Measurements from ENCODE around the gene CHI3L2.
"Not testable (repeated sequence)": the region's sequence is repeated elsewhere in the genome, so short reads cannot be mapped to it uniquely, and the experiment has no call there.

CHI3L2 gene

DNA sequence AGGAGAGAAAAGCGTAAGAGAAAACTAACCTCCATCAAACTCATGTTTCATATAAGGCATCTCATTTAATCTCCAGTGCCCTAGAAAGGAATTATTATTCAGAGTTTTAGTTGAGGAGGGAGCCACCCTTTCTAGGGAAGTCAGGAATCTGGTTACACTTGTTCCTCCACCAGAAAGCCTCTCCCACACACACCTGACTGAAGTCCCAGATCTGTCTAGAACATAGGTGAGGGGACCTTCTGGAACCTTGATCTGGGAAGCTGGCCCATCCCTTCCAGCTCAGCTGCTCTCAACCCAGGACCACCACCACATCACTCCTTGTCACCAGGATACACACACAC, 25.2 kb upstream of the CHI3L2 start:
- no peak for DNase-seq (ENCODE audit: low read depth in 2 of 2)

- DNase-seq (ENCODE audit: low read depth in 2 of 2), result no peak
These were observed 24.5 kb upstream of the CHI3L2 start for GRCh38 chr1:111202707-111203623.

GRCh38 chr1:111203681-111204200, 23.8 kb upstream of the CHI3L2 start:
- peak; percentile 76 to 79 for DNase-seq (ENCODE audit: low read depth in 2 of 2)

- peak; percentile 56 to 67 for DNase-seq (ENCODE audit: low read depth in 2 of 2)
These were observed 23.1 kb upstream of the CHI3L2 start for GRCh38 chr1:111204201-111204982.

DNA sequence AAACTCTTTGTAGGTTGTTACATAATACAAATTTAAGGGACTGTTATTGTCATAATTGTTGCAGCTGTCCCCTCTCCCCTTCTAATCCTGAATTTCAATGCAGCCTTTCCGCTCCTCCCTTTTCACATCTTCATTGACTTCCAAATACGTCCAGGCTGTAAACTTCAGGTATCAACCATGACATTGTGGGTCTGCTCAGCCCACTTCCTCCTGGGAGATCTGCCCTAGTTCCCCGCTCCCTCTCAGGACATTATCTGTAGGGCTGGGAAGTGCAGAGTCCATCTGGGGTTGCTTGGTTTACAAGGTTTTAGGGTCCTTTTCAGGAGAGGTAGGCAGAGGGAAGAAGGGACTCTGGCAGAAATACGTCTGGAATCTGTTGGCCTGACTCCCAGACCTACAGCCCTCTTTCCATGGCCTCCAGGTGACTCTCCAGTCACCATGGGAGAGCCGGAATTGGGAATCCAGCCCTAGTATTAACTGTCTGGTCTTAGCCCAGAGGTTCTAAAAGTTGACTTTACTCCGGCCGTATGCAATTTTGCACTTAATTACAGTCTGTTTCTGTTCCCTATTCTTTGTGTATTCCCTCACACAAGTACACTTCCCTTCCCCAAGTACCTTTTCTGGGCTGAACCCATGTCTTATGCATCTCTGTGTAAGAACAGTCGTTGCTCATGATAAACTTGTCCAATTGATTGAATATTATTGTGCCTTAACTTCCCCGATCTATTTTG, 22.4 kb upstream of the CHI3L2 start:
- DNase-seq (ENCODE audit: low read depth in 2 of 2), result no peak

DNA sequence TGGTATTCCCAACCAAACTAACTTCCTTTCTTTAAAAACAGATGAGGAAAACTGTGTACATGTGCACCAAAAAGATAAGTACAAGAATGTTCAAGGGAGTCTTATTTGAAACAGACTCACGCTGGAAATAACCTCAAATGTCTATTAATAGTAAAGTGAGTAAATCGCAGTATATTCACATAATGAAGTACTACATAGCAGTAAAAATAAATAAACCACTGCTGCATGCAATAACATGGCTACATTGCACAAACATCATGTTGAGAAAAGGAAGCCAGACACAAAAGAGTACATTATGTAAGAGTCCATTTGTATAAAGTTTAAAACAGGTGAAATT, 21.8 kb upstream of the CHI3L2 start:
- DNase-seq (ENCODE audit: low read depth in 2 of 2), result no peak

DNA sequence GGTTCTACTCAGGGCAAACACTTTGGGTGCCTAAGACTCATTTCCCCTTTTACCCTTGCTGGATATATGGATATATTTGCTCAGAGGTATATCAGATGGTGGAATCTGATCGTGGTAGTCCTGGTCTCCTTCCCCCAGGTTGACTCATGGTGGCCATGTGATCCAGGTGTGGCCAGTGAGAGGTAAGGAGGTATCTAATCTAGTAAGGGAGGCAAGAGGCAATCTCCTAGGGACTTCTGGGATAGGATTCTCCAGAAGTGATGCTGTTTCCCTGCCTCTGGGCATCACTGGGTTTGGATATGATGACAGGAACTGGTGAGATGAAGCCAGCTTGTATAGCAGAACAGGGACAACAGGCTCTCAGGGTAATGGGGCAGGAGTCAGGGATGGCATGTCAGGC, 18.6 kb upstream of the CHI3L2 start:
- DNase-seq (ENCODE audit: low read depth in 2 of 2), result no peak

GRCh38 chr1:111209622-111210021, 17.9 kb upstream of the CHI3L2 start:
- no peak for DNase-seq (ENCODE audit: low read depth in 2 of 2)

- no peak for DNase-seq (ENCODE audit: low read depth in 2 of 2)
These were observed 15.6 kb upstream of the CHI3L2 start for GRCh38 chr1:111211921-111212320.

DNA sequence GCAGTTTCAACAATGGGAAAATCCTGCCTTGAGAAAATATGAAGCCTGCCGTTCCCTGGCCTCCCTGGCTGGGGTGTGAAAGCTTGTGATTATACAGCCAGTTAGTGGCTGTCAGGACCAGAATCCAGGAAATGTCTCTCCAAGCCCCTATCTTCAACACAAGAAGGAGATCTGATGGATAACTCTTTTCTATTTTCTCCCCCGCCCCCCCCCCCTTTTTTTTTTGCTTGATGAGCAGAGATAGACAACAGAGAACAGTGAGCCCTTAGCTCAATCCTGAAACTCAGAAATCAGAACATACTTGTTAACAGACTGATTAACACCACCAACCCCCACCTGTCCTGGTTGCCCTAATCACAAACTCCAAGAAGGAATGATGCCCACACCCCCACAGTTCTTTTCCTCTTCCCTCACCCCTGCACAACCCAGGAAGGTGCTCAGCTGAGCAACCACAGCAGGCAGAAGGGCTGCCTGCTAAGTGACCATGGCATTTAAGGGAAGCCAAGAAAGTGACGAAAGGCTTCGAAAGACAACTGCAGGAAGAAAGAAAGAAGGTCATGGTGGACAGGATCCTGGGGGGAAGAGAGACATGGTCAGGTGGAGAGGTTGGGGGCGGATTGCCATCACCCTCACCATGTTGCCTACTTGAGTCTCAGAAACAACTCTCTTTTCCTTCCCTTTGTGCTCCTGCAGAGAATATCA, 14.7 kb upstream of the CHI3L2 start:
- DNase-seq (ENCODE audit: low read depth in 2 of 2), result no peak

- DNase-seq (ENCODE audit: low read depth in 2 of 2), result no peak
These were observed 14.1 kb upstream of the CHI3L2 start for GRCh38 chr1:111213412-111213811.

GRCh38 chr1:111214074-111214801, 13.3 kb upstream of the CHI3L2 start:
- DNase-seq (ENCODE audit: low read depth in 2 of 2), result no peak

DNA sequence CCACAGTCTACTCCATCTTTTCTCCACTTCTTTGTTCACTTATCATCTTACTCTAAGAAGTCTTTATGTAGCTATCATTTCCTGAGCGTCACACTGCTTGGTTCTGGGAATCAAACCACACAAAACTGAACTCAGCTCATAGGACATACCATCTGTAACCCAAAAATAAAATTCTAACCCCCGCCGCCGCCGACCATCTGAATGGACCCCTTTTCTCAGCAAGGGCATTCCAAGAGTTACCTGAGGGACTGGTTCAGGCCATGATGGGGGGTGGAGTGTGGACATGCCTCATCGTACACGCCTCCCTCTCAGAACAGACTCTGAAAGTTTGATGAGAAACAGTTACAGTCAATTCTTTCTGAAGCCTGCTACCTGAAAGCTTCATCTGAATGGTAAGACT, 12.6 kb upstream of the CHI3L2 start:
- DNase-seq (ENCODE audit: low read depth in 2 of 2), result peak in 1 of 2 donors; percentile 42

DNA sequence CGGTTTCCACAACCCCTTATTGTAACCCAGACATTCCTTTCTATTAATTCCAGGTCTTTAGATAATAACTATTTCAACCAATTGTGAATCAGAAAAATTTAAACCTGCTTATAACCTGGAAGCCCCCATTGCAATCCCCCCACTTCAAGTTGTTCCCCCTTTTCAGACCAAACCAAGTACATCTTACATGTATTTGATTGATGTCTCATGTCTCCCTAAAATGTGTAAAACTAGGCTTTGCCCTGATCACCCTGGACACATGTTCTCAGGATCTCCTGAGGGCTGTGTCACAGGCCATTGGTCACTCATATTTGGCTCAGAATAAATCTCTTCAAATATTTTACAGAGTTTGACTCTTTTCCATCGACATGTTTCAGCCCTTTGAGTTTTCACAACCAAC, 12.2 kb upstream of the CHI3L2 start:
- not testable (repeated sequence) for DNase-seq (ENCODE audit: low read depth in 2 of 2)

GRCh38 chr1:111216751-111217150, 10.8 kb upstream of the CHI3L2 start:
- DNase-seq (ENCODE audit: low read depth in 2 of 2), result no peak

DNA sequence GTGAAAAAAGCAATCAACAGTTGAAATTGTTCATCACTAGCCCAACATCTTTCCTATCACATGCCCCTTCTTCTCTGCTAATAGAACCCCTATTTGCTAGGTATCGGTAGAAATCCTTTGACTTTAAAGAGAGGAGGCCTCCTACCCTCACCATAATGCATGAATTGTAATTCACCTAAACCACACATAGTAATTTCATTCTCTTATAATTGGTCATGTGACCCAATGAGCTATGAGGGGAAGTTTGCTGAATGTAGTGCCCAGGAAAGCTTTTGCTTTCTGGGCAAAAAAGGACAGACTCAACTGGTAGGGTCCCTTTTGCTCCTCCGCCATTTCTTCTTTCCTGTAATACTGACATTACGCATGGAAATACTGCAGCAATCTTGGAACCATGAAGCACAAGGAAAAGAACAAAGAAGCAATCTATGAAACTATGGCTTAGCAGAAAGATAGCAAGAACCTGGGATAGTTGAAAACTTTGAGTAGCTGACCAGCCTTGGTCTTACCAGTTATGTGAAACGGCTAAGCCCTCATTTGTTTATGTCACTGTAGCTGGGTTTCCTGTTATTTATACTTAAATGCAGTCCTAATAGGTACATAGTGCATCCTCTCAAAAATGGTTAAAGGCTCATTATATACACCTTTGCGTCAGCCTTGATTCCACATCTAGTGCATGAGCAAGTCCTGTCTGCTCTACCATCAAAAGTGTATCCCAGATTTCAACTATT, 10.2 kb upstream of the CHI3L2 start:
- no peak for DNase-seq (ENCODE audit: low read depth in 2 of 2)

- DNase-seq (ENCODE audit: low read depth in 2 of 2), result no peak
These were observed 8.6 kb upstream of the CHI3L2 start for GRCh38 chr1:111218701-111219556.

- DNase-seq (ENCODE audit: low read depth in 2 of 2), result no peak
These were observed 7.8 kb upstream of the CHI3L2 start for GRCh38 chr1:111219557-111220286.
